ENCODE results near the gene C5orf47.

DNA sequence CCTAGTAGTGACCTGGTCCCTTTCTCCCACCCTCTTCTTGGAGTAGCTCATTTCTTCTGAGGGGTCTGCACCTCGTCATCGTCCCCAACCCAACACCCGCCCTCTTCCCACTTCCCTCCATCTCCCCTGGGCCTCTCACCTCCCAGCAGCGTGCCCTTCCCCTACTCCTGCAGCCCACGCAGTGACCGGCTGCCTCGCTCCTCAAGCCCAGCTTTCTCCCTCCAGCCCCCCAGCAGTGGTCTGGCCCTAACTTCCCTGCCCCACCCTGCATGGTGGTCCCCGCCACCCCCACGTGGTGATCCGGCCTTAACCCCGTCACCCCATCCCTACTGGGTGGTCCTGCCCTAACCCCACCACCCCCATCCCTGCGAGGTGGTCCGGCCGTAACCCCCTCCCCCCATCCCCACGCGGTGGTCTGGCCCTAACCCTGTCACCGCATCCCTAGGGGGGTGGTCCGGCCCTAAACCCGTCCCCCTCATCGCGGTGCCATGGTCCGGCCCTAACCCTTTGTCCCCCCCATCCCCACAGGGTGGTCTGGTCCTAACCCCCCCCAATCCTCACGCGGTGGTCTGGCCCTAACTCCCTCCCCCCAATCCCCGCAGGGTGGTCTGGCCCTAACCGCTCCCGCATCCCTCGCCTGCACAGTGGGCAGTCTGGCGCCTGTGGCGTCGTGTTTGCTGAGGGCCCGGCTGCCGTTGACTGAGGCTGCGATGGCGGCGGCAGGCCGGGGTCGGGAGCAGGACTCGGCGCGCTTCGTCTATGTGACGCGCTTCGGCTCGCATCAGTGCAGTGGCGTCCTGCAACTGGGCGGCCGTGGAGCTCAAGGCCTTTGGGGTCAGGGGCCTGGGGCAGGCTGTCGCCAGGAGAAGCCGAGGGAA is at the start of gene C5orf47:
- TF ChIP-seq ZNF274 (IDR thresholded peaks at IDR 0.05; ENCODE audit: low read depth, low read length) = no peak
- TF ChIP-seq CTCF (IDR thresholded peaks at IDR 0.05 in 2 of 3, conservative IDR thresholded peaks at IDR 0.05 in 1 of 3; ENCODE audit: borderline replicate concordance in 1 of 3, insufficient read depth in 1 of 3, low read depth in 2 of 3, low read length in 2 of 3) = no peak
- TF ChIP-seq POLR2A (IDR thresholded peaks at IDR 0.05; ENCODE audit: borderline replicate concordance, extremely low read depth, insufficient read depth, insufficient read length) = no peak
- TF ChIP-seq, protein P1, sequence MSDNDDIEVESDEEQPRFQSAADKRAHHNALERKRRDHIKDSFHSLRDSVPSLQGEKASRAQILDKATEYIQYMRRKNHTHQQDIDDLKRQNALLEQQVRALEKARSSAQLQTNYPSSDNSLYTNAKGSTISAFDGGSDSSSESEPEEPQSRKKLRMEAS (IDR thresholded peaks at IDR 0.05) = no peak

Measured in HCT116 (cell line).